HG03575 (cell line): Measurements from ENCODE around the gene TRAF5.
"Not testable (repeated sequence)": the region's sequence is repeated elsewhere in the genome, so short reads cannot be mapped to it uniquely, and the experiment has no call there.

Experiments
- ATAC-seq: cut with Tn5 transposase; IDR thresholded peaks from one replicate; pipeline ENCODE4 v1.9.1; 2021; ENCODE audit not compliant: unreplicated experiment, insufficient number of reproducible peaks, low FRiP score; ENCODE audit errors: extremely low read depth

The TRAF5 gene, protein sequence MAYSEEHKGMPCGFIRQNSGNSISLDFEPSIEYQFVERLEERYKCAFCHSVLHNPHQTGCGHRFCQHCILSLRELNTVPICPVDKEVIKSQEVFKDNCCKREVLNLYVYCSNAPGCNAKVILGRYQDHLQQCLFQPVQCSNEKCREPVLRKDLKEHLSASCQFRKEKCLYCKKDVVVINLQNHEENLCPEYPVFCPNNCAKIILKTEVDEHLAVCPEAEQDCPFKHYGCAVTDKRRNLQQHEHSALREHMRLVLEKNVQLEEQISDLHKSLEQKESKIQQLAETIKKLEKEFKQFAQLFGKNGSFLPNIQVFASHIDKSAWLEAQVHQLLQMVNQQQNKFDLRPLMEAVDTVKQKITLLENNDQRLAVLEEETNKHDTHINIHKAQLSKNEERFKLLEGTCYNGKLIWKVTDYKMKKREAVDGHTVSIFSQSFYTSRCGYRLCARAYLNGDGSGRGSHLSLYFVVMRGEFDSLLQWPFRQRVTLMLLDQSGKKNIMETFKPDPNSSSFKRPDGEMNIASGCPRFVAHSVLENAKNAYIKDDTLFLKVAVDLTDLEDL

DNA sequence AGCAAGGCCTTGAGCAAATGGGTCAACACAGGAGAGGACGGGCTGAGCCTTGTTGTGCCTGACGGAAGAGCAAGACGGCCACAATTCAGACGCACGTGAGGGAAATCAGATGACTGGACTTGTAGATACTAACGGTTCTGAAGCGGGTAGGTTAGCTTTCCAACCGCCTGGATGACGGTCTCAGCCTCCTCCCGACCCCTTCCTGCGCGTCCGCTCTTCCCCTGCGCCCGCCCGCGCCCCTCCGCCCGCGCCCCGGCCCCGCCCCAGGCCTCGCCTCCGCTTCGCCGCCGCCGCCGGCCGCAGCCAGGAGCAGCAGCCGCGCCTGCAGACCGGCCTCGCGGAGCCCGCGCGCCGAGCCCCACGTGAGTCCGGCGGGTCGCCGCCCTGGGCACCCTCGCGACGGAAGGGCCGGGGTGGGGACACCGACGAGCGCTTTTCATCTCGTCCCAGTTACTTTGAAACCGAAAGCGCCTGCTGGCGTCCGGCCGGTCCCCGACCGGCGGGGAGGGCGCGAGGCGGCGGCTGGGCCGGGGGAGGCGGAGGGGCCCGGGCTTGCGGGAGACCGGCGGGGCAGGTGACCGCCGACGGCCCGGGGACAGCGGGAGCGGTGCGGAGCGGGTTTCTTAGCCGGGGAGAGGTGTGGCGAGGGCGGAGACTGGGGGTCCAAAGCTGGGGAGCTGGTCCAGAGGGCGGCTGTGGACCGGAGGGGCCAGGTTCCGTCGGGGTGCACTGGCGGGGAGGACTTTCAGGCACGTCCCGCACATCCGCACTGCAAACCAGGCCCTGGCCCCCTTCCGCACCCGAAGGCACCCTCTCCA, at the start of gene TRAF5:
Gene TRAF5 (plus strand): TSS at position 306 of the 818 bp plus-strand sequence. CDS start 26,407 bp downstream, outside the sequence.
- ATAC-seq: no peak

DNA sequence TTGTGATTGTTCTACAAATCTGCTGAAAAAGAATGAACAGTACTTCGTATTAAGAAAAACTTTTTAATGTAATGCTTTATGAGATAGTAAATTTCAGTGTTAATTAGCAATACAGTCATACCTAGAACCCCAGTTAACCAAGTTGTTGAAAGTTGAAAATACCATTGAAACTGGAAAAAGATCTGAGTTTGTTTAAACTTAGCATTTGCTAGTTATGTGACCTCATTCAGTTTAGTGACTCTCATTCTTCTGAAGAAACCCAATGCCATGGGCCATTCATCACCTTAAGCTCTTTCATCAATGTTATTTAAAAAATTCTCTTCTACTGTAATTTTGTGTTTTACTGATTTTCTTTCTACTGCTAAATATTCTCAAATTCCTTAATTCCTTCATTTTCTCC, 47.3 kb upstream of the TRAF5 start:
- ATAC-seq: no peak

DNA sequence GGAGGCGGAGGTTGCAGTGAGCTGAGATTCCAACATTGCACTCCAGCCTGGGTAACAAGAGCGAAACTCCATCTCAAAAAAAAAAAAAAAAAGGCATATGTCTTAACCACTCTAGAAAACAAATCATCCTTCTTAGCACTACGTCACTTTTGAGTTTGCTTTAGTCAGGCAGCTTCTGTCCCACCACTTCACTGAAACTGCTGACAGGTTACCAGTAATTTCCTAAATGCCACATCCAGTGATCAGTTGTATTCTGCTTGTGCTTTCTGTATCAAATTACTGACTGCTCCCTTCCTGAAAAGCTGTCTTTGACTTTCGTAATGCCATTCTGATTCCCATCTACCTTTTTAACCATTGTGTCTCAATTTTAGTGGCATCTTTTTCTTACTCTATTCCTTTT, 45.7 kb upstream of the TRAF5 start:
- ATAC-seq: no peak

DNA sequence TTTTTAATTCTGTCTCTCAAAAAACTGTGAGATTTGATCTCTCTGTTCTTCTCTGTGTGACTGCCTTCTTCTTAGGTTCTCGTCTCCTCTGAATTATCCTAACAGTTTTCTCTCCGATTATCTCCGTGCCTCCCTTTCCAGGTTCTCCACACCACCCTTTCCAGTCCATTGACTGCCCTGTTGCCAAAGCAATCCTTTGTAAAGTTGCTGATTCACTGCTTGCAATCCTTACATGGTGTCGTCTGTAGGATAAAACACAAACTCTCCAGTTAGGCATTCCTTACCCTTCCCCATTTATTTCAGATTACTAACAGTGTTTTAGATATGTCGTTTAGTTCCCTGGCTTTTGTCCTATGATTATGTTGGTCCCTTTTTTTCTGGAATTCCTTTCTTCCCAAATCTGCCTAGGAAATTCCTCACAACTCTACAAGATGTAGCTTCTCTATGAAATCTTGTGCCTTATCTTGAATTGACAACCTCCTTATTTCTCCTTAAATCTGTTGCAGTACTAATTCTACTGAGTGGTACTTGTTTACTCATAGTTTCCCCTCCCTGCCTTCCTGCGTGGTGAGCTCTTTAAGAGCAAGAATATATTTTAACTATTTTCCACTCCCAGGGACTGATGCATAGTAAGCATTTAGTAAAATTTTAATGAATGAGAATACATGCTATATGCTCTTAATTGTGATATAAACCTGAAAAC, 45.2 kb upstream of the TRAF5 start:
- no peak for ATAC-seq

DNA sequence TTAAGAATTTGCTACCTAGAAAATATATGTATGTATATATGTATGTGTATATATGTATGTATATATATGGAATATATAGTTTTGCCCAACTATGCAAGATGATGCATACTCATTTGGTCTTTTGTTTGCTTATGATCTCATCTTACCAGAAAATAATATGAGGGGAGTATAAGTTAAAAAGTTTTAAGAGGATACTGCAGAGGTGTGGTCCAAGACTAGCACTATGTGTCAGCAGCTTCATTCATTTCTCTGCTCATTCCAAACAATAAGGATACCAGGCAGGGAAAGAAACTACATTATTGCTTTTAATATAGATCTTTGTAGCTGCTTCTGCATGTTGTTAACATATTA, 44.6 kb upstream of the TRAF5 start:
- no peak for ATAC-seq

DNA sequence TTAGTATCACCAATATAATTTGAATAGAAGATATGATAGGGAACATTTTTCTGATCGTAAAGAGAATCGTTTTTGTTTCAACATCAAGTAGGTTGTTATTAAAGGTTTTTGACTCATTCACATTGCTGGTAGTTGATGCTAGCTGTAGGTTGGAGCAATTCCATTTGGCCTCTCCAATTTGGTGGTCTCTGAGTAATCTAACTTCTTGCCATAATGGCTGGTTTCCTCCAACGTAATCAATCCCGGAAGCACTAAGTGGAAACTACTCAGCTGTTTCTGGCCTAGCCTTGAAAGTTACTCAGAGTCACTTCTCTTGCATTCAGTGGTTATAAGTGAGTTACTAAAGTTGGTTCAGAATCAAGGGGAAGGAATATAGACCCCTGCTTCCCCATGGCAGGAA, 41.4 kb upstream of the TRAF5 start:
- ATAC-seq: no peak

DNA sequence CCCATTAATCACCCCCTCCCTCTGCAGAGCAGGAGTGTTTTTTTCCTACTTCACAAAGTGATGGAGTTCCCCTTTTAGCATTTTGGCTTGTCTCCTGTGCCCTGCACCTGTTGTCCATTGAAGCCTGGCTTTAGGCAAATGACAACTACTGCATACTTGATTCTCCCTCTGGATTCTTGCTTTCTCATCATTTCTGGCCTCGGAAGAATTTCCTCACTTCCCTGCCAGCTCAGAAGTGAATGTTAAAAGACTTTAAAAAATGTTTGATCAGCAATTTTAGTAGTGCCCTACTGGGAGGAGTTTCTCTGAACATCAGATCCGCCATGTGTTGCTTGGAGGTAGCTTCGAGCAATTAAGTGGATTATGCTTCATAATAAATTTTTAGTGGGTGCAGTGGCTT, 39.4 kb upstream of the TRAF5 start:
- no peak for ATAC-seq

DNA sequence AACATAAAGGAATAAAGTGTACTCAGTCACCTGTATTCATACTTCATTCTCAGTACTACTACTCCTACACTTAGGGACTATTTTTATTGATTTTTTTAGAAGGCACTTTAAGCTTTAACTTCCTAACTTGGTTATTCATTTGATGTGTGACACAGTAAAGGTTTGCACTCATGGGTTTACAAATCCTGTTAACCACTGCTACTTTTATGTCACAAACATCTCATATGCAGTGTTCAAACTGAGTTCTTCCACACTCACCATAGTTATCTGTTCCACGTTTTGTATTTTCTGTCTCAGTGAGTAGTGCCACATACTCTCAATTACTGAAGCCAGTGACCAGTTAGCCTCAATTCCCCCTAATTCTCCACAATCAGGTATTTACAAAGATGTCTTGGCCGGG, 34.2 kb upstream of the TRAF5 start:
- no peak for ATAC-seq

DNA sequence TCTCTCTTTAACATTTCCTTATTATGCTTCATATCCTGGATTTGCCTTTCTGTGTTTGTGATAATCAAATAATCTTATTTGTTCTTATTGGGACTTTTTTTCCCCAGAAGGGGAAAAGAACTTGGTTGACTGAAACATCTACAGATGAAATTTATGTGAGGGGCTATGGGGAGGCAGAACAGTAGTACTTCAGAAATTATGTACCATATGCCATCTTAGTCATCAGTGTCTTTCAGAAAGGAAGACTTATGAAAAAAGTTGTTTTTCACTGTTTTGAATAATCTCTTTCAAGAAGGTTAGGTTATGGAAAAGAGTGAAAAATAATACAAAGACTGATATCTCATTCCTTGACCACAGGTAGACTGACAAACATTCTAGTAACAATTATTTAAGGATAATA, 30.2 kb upstream of the TRAF5 start:
- ATAC-seq: no peak

DNA sequence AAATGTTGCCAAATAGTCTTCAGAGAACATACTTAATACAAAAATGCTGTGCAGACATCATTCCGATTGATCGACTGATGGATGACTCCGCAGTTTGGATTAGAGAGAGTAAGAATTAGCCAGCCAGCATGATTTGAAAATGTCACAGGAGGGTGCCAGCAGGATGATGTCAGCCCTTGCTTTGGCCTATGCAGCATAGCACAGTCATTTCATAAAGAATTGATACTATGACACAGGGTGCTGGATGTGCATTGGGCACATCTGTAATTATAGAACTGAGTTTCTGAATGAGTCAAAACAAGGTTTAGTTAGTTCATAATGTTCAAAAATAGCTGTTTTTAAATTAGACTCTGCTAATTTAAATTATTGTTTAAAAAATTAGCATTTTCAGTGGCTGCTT, 21.6 kb upstream of the TRAF5 start:
- peak; percentile 91 for ATAC-seq

DNA sequence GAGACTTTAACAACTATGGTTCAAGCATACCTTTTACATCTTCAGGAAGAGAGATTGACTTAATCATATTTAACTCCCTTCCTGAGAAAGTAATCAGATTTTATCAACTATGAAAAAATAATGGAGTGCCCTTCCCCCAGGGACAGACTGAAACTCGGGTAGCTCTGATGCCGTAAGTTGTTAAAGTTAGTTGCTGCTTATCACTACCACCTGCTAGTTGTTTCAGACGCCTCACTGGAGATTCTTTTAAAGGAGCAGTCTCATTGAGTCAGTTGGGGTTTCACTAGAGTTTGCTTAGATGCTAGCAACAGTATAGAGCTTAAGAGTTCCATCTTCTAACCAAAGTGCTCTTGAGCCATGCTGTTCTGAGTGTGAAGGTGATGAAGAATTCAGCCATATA, 17.0 kb upstream of the TRAF5 start:
- ATAC-seq: no peak

DNA sequence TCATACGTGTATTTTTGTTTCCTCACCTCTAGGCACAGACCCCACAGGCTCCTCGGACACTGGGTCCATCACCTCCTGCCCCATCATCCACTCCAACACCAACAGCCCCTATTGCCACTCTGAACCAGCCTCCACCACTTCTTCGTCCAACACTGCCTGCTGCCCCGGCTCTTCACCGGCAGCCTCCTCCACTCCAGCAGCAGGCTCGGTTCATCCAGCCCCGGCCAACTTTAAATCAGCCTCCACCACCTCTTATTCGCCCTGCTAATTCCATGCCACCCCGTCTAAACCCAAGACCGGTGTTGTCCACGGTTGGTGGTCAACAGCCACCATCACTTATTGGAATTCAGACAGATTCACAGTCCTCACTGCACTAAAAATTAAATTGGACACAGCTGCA, 13.2 kb upstream of the TRAF5 start:
- ATAC-seq: no peak

DNA sequence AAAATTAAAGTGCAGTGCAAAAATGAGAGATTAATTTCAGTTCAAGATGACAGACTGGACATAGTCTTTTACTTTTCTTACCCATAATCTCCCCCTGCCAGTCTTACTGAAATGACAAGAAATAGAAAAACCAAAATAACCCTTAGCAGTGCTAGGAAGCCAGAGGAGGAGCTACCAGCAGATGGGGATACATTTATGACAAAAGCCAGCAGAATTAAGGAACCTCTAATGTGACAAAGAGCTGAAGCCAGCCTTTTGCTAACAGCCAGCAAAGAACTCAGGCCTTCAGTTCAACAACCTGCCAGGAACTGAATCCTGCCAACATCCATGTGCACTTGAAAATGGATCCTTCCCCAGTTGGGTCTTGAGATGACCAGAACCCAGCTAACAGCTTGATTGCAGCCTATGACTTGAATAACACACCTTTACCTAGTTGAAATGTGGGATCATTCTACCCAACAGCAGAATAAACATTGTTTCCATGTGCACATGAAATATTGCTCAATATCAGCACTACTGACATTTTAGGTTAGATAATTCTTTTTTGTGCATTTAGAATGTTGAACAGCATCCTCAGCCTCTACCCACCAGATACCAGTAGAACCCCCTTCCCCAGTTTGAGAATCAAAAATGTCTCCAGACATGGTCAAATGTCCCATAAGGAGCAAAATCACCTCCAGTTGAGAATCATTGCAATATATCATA, 7.9 kb upstream of the TRAF5 start:
- no peak for ATAC-seq

DNA sequence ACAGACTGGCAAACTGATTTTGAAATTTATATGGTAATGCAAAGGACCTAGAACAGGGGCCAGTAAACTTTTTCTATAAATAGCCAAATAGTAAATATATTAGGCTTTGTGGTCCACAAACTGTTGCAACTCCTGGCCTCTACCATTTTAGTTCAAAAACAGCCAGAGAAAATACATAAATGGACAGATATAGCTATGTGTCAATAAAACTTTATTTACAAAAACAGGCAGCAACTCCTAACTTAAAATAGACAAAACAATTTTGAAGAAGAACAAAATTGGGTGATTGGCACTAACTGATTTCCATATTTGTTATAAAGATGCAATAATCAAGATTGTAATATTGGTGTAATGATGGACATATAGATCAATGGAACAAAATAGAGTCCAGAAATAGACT, 6.7 kb upstream of the TRAF5 start:
- no peak for ATAC-seq

DNA sequence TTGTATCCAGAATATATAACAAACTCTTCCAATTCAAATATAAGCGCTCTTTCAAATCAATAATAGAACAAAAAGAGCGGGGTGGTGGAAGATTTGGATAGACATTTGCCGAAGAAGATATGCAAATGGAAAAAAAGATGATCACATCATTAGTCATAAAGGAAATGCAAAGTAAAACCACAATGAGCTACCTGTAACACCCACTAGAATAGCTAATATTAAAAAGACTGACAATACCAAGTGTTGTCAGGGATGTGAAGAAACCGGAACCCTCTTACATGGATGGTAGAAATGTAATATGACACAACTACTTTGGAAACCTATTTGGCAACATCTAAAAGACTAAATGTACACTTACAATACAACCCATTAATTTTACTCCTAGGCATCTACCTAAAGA, 5.7 kb upstream of the TRAF5 start:
- ATAC-seq: no peak

DNA sequence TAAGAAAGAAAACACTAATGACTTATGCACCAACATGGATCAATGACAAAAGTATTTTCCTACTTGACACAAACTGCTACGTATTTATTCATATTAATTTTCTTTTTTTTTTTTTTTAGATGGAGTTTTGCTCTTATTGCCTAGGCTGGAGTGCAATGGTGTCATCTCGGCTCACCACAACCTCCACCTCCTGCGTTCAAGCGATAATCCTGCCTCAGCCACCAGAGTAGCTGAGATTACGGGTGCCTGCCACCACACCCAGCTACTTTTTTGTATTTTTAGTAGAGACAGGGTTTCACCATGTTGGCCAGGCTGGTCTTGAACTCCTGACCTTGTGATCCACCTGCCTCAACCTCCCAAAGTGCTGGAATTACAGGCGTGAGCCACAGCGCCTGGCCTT, 5.0 kb upstream of the TRAF5 start:
- not testable (repeated sequence) for ATAC-seq

DNA sequence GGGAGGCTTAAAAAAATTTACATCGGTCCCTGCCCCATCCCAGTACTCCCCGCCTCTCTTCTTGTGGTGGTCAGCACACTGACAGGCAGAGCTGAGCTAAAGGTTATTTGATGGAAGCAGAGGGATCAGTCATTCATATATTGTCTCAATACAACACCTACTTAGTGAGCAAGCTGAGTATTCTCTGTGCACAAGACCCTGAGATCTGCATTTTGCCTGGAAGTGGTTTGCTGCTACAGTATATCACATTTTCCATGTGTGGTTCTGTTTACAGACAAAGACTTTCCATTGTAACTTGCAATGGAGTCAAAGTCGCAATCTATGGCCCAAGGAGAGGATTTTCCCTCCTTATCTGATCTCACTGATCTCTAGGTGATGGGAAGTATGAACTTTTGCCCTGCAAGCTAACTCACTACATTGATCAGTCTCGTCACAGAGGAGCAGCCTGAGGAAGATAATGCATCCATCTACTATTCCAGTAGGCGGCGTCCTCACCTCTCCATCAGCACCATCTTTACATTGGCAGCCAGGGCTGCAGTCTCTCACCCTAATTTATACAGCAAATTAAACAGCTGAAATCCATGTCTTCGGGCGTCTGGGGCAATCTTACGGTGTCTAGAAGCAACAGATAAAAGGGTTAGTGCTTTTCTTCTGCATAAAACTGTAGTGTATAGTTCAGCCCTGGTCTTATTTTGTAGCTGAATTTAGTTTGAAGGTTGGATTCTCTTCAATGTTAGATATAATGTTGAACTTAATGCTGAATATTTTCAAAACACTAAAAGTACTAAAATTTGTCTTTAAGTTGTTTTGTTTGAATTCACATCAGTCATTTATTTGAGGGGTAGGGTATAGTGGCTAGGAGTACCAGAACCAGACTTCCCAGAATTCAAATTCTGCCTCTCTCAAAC, 3.2 kb upstream of the TRAF5 start:
- peak; percentile 54 for ATAC-seq
